Measurements from ENCODE around the gene ZDHHC4.
A peak's percentile ranks its signal among the peaks of the same experiment; 100 is the strongest.

ZDHHC4 gene

DNA sequence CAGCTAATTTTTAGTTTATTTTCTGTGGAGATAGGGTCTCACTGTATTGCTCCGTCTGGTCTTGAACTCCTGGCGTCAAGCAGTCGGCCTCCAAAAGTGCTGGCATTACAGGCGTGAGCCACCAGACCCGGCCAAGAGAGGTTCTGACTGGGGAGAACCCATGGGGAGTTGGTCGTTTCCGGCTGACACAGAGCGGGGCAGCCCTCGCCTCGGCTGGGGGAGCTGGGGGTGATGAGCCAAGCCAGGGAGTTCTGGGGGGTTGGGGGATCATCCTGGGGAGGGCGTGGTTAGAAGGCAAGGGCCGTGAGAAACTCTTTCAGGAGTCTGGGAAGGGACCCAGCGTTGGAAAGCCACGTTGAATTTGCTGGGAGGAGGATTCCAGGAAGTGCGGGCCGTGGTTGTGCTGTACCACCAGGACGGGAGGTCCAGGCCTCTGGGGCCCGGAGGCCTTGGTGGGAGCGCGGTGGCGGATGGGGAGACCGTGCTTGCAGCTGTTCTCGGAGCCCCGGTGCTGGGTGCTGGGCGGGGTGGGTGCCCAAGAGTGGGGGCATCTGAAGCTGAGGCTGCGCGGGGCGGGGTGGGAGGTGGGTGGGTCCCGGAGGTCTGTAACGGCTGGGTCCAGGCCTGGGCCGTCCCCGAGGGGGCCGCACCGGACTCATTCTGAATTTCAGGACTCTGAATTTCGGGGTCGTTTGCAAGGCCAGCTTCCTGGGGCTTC lies 29.8 kb downstream of the ZDHHC4 start:
- no peak for DNase-seq (ENCODE audit: low spot score)

DNA sequence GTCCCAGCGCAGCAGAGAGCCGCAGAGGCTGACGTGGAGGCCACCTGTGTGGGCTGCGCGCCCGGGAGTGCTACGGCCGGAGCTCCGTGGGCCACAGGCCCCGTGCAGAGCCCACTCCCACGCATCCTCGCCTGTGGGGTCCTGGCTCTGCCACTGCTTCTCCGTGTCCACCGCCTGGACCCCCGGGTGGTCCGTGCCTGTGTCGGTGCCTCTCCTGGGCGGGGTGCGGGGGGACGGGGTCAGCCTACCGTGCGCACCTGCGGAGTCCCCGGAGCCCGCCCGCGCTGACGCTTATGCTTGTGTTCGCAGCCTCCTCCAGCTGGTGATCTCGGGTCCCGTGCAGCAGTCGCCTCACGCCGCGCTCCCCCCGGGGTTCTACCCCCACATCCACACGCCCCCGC lies 30.4 kb downstream of the ZDHHC4 start:
- DNase-seq (ENCODE audit: low spot score) = no peak

DNA sequence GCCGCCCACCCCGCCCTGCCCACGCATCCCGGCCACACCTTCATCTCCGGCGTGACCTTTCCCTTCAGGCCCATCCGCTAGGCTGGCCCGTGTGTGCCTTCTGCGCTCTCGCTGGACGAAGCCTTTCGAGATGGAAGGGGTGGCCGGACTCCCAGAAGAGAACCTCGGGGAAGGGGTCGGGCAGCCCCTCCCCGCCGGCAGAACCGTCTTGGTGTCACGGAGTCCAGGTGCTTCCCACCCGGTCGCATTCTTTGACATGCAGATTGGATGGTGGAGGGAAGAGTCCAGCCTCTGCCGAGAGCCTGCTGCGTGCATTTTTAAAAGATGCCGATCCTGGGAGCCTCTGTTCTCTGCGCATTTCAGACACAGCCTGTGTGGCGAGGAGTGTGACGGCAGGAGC lies 30.8 kb downstream of the ZDHHC4 start:
- DNase-seq (ENCODE audit: low spot score) = no peak

DNA sequence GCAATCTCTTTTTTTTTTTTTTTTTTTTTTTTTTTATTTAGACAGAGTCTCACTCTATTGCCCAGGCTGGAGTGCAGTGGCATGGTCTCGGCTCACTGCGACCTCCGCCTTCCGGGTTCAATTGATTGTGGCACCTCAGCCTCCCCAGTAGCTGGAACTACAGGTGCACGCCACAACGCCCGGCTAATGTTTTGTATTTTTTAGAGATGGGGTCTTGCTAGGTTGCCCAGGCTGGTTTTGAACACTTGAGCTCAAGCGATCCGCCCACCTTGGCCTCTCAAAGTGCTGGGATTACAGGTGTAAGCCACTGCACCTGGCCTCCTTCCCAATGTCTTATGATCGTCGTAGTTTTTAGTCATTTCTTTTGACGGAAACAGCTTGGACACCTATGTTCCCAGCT lies 31.5 kb downstream of the ZDHHC4 start:
- no peak for DNase-seq (ENCODE audit: low spot score)

DNA sequence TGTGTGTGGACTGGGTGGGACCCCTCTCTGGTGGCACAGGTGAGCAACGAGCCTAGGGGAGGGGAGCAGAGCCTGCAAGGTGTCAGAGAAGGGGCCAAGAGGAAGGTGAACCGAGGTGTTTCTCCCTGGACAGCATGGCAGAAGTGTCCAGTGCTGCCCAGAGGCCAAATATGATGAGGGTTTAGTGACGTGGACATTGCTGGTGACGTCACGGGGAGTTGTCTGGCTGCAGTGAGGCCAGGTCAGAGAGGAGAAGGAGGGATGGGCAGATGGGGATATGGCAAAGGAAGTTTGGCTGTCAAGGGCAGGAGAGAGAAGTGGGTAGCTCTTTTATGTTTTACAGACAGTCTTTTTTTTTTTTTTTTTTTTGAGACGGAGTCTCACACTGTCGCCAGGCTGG lies 35.6 kb downstream of the ZDHHC4 start:
- DNase-seq (ENCODE audit: low spot score) = no peak

DNA sequence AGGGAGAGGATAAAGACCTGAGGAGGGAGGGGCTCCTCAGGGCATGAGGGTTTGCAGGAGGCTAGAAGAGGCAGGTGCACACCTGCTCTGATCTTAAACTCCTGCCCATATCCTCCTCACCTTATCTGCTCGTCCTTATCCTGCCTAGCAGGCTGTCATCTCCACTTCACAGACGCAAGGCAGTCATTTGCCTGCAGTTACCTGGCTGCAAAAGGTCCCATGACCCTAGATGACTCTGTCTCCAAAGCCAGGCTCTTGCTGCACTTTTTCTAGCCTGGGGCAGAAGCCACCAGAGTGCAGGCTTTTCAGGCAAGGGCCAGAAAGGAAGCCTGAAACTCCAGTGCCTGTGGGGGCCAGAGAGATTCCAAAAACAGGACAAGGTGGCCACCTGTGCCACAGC lies 36.5 kb downstream of the ZDHHC4 start:
- DNase-seq (ENCODE audit: low spot score) = no peak

DNA sequence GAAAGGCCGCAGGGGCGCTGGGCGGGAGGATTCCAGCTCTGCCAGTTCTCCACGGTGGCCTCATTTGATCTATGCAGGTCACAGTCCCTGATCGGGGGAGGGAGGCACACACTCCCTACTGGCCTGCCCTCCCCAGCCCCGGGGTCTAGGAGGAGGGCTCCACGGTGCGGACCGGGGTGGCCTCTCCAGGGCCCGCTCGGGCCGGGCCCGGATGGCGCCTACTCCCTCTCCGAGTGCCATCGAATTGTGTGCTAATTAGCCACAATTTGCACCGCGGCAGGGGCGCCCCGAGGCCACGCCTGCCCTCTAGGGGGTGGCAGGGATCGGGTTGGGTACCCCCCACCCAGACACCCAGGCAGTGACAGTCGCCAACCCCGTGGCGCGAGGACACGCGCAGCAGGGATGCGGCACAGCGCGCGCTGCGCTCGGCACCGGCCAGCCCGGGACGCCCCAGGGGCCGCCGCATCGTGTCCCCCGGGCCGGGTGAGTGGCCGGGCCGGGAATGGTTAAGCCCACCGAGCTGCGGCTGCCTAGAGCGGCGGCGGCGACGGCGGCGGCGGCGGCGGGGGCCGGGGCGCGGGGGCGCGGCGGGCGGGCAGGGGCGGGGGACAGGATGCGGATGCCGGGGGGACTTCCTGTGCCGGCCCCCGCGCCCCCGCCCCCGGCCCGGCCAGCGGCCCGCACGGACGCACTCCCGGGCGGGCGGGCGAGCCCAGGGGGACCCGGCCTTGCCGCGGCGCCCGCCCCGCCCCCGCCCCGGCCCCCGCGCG lies 37.9 kb downstream of the ZDHHC4 start, which contains the start of gene ZNF853:
Gene ZNF853, plus strand, starts transcription at position 658 of the 770 bp plus-strand sequence. CDS start 565 bp downstream, outside the sequence.
- DNase-seq (ENCODE audit: low spot score) = no peak

DNA sequence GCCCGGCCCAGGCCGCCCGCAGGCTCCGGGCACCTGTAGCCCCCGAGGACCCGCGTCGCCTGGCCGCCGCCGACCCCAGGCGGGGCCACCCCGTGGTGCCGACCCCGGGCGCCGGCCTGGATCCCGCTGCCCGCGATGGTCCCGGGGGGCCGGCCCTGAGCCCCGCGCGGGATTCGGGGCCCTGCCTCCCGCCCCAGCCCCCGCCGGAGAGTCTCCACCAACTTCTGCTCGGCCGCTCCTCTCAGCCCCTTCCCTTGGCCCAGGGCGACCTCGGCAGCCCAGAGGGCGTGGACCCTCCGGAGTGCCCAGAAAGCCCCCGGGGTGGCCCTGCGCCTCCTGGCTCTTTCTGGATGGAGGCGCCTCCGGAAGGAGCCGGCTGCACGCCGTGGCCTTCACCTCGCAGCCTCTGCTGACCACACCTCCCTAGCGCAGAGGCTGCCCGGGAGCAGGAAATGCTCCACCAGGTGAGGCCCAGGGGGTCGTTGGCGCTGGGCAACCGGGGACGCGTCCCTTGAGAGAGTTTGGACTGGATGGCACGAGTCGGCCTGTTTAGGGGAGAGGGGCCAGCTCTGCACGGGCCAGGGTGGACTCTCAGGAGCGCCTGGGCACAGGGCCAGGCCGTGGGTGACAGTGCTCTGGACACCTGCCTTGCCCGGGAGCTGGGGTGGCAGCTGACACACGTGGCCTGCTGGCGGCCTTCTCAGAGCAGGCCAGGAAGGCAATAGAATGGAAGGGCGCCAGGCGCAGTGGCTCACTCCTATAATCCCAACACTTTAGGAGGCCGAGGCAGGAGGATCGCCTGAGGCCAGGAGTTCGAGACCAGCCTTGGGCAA lies 38.7 kb downstream of the ZDHHC4 start:
- peak; percentile 77 for DNase-seq (ENCODE audit: low spot score)

DNA sequence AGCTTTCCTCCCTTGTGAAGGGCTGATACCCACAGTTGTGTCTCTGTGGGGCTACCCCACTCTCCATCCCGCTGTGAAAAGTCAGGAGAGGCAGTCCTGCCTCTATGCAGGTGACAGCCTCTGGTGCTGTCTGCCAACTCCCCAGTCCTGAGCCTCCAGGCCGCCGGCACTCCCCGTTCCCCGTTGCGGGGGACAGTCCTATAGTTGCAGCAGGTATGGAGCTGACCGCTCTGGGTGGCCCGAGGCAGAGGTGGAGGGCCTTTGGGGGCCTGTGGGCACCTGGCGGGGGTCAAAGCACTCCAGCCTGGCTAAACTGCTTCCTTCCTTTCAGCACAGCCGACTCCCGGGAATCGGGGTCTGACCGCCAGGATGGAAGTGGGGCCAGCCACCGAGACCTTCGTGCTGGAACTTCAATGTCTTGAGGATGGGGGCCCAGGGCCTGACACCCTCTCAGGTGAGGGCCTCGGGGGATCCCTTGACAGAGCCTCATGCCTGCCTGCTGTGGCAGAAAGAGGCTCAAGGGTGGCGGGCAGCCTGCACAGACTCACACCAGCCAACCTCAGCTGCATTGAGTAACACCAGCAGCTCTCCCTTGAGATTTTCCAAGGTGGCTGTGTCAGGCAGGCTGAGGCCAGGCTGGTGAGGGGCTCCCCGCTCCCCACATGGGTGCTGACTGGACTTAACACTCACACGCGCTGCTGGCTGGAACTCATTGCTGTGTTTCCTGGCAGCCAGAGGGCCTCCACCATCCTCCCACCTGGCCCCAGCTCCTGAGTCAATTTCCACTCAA lies 39.8 kb downstream of the ZDHHC4 start:
- DNase-seq (ENCODE audit: low spot score) = no peak

DNA sequence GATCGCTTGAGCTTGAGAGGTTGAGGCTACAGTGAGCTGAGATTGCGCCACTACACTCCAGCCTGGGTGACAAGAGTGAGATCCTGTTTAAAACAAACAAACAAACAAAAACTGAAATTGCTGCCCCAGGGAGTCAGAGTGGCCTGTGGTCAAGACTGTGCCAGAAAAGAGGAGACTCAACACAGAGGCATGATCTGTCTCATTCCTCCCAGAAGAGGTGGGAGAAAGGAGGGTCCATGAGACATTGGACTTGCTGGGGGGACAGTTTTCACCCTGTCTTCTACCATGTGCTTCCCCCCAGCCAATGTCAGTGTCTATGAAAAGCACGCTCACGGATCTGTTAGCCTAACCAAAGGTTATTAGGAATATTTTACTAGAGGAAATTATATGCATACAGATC lies 41.4 kb downstream of the ZDHHC4 start:
- no peak for DNase-seq (ENCODE audit: low spot score)

DNA sequence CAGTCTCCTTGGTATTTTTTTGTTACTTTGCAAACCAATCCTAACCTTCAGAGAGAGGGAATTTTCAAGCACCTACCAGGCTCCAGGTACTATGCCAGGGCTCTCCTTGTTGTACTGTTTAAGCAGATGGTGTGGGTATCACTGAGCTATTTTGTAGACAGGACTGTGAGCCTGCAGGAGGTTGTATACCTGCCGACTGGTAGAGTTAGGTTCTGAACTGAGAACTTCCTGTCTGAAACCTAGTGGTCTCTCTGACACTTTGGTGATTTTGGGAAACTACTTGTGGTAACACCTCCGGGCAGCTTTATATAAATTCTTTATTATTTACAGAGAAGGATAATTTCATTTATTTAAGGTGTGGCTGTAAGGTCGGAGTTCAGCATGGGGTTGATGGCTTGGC lies 42.7 kb downstream of the ZDHHC4 start:
- no peak for DNase-seq (ENCODE audit: low spot score)

DNA sequence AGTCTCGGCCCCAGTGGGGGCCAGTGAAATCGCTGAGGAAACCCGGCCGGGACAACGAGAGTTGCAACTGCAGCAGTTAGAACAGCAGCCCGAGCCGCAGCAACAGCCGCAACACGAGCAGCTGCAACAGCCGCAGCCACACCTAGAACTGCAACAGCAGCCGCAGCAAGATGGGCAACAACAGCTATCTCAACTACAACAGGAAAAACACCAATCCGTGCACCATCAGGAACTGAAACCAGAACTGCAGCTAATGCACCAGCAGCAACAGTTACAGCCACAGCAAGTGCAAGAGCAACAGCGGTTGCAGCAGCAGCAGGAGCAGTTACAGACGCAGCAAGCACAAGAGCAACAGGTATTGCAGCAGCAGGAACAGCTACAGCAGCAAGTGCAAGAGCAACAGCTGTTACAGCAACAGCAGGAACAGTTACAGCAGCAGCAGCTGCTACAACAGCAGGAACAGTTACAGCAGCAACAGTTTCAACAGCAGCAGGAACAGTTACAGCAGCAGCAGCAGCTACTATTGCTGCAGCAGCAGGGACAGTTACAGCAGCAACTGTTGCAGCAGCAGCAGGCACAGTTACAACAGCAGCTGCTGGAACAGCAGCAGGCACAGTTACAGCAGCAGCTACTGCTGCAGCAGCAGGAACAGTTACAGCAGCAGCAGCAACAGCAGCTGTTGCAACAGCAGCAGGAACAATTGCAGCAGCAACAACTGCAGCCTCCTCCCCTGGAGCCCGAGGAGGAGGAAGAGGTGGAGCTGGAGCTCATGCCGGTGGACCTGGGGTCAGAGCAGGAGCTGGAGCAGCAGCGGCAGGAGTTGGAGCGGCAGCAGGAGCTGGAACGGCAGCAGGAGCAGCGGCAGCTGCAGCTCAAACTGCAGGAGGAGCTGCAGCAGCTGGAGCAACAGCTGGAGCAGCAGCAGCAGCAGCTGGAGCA lies 44.2 kb downstream of the ZDHHC4 start:
- DNase-seq (ENCODE audit: low spot score) = peak; percentile 75

DNA sequence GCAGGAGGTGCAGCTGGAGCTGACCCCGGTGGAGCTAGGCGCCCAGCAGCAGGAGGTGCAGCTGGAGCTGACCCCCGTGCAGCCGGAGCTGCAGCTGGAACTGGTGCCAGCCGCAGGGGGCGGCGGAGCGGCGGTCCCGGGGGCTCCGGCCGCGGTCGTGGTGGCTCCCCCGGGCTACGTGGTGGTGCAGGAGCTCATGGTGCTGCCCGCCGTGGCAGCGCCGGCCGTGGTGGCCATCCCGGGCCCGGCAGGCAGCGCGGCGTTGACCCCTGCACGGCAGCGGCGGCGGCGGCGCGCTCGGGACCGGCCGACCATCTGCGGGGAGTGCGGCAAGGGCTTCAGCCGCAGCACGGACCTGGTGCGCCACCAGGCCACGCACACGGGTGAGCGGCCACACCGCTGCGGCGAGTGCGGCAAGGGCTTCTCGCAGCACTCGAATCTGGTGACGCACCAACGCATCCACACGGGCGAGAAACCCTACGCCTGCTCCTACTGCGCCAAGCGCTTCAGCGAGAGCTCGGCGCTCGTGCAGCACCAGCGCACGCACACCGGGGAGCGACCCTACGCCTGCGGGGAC lies 45.0 kb downstream of the ZDHHC4 start:
- no peak for DNase-seq (ENCODE audit: low spot score)

DNA sequence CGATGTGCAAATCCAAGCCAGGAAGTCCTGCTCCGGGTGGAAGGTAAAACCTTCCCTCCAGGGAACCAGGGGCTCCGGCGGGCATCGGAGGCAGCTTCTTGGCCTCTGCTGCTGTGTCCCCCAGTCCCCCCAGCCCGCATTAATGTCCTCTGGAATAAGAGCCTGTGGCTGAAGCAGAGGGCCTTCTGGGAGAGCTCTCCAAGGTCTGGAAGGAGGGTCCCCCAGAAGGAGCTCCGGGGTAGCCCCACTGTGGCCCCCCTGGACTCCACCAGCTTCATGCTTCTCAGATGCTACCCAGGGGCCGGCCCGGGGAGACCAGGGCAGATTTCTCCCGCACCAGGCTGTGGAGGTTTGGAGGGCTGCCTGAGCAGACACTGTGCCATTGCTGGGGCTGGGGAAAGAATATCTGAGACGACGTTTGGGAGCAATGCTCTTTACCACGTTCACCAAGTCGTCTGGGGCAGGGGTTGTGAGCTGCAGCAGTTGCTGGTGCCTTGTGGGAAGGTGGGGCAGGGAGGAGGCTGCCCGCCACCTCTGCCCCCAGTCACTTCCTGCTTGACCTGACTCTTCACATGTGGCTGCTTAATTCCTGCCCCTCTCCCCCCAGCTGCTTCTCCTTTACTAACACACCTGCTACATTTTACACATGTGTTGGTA lies 46.5 kb downstream of the ZDHHC4 start:
- no peak for DNase-seq (ENCODE audit: low spot score)

DNA sequence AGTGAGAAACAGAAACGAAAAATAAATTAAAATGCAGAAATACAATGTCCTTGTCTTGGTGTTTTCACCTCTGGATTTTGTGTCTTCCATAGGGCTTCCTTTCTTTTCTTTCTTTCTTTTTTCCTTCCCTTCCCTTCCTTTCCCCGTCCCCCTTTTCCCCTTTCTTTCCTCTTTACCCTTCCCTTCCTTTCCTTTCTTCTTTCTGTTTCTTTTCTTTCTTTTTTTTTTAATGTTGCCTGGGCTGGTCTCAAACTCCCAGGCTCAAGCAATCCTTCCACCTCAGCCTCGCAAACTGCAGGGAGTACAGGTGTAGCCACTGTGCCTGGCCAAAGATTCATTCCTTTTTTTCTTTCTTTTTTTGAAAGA lies 47.0 kb downstream of the ZDHHC4 start:
- DNase-seq (ENCODE audit: low spot score) = no peak

DNA sequence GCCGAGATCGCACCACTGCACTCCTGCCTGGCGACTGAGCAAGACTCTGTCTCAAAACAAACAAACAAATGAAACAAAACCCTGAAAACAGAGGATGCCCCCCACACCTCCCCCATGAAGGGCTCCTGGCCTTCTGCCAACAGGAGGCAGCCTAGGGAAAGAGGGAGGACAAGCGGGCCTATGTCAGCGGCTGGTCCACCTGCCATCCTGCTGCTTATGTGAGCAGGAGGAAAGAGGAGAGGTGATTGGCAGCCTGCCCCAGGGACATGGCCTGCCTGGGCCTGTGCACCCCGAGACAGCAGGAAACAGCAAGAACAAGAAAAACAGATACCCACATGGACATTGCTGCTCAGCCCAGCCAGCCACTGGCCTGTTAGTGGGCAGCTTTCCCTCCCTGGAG lies 50.8 kb downstream of the ZDHHC4 start:
- DNase-seq (ENCODE audit: low spot score) = no peak

DNA sequence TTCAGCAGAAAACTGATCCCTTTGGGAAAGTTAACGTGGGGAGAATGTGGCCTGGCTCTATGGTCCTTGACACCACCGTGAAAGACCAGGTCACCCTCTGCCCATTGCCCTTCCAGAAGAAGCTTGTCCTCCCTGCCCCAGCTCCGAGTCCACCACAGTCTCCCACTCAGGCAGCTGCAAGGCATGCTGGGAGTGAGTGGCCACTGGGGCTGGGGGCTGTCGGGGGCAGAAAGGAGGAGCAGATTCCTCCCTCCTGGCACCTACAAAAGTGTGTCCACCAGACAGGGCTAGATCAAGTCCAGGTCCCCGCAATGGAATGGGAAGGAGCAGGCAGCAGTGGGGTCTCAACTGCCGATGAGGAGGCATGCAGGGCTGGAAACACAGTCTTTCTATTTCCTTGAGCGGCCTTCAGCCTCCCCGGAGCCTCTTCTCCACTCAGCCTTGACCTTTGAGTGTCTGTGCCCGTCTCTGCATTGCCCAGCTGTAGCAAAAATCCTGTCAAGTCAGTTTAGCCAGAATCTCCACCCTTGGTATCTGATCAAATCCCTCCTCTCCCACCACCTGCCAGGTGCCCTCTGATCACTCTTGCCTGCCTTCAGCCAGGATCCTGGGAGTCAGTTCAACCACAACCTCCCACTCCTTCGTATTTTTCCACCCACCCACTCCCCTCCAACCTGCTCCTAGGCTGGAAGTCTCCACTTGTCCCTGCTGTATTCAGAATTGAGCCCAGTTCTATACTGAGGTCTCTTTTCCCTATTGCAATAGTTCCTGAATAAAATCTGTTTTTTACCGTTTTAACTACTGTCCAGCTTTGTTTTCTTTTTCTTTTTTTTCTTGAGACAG lies 53.0 kb downstream of the ZDHHC4 start:
- no peak for DNase-seq (ENCODE audit: low spot score)

DNA sequence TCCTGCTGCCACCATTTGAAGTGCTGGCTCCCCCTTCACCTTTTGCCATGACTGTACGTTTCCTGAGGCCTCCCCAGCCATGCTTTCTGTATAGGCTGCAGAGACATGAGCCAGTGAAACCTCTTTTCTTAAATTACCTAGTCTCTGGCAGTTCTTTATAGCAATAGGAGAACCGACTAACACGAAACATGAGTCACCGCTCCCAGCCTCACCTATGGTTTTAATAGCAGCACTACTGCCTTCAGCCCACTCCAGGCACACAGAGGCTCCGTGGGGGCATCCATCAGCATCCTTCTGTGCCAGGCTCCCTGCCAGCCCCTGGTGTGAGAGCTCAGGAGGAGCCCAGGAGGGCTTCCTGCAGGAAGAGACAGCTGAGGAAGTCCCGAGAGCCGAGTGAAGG lies 54.4 kb downstream of the ZDHHC4 start:
- no peak for DNase-seq (ENCODE audit: low spot score)

DNA sequence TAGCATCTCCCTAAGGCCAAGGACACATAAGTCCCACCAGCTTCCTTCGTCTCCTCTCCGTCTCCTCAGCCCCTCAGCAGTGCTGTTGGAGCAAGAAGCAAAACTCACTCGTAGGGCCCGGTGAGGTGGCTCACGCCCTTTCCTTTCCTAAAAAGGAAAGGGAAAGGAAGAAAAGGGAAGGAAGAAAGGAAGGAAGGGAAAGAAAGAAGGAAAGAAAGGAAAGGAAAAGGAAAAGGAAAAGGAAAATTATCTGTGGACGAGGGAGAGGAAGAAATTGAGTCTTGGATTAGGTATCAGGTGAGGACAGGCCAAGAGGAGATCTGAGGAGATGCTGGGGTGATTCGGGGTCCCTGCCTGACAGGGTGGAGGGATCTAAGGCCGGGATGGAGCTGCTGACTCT lies 56.8 kb downstream of the ZDHHC4 start:
- DNase-seq (ENCODE audit: low spot score) = no peak

Data from HuH-7.5 (cell line).